ENCODE data around the gene AUTS2.

The AUTS2 gene

GRCh38 chr7:70512761-70513160 is 914.5 kb downstream of the AUTS2 start:
- no peak for DNase-seq (ENCODE audit: low spot score)
- FAIRE-seq, result no peak

DNA sequence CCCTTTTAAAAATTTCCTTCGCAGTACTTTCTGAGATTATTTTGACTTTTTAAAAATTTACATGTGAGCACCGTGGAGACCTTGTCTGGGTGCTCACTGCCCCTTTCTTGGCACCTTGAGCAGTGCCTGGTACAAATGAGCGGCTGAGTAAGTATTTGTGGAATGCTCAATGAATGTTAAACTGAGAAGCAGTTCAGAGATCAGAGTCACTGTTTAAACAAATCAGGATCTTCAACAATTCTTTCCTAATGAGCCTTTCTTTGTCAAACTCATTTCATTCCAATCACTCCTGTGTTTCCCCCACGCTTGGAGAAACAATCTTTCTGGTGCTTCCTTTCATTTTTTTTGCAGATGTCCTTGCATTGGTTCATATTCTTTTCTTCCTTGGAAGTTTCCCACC is 922.3 kb downstream of the AUTS2 start:
- FAIRE-seq, result no peak

GRCh38 chr7:70523249-70523988 is 925.1 kb downstream of the AUTS2 start:
- DNase-seq (ENCODE audit: low spot score), result no peak

More for the DNA sequence above, 922.3 kb downstream of the AUTS2 start:
- DNase-seq (ENCODE audit: low spot score), result peak; percentile 25

GRCh38 chr7:70523989-70524351 is 925.7 kb downstream of the AUTS2 start:
- DNase-seq (ENCODE audit: low spot score) (no peak), FAIRE-seq (no peak)

More at GRCh38 chr7:70523249-70523988, 925.1 kb downstream of the AUTS2 start:
- no peak for FAIRE-seq

DNA sequence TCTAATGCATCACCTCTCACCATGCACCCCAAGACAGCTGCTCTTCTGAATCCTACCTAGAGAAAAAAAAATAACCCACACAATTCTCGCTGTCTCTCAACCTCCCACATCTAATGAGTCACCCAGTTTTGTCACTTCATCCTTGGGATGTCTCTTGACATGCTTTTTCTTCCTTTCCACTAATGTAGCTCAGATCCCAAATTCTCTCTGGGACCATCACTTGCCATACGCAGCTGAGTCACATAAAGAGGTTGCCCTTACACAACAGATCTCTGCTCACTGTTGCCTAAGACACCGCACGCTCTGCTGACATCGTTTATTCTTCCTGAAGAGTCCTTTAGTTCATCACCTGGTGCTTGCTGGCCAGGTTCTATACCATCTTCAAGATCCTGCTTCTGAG is 927.7 kb downstream of the AUTS2 start:
- FAIRE-seq, result no peak
- no peak for DNase-seq (ENCODE audit: low spot score)

- FAIRE-seq (no peak), DNase-seq (ENCODE audit: low spot score) (no peak)
These were observed 929.3 kb downstream of the AUTS2 start for GRCh38 chr7:70527520-70528115.

GRCh38 chr7:70529436-70529835 is 931.2 kb downstream of the AUTS2 start:
- FAIRE-seq (no peak), DNase-seq (ENCODE audit: low spot score) (no peak)

- no peak for FAIRE-seq
- DNase-seq (ENCODE audit: low spot score), result no peak
These were observed 931.8 kb downstream of the AUTS2 start for GRCh38 chr7:70529914-70530585.

DNA sequence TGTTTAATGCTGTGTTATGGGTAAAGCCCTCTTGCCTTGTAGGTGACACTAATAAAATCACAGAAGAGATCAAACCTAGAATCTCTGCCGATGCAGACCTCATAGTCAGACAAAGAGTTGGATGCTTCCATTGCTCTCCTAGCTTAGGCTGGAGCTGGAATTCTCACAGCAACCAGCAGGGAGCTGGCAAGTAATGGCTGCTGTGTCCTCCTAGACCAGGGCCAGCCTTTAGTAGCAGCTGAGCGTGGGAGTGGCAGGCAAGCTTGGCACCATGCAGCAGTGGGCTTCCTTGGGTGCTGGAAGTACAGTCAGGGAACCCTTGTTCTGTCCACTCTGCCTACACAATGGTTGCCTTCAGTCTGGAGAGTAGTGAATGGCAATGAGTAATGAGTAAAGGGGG is 935.3 kb downstream of the AUTS2 start:
- DNase-seq (ENCODE audit: low spot score) (no peak), FAIRE-seq (no peak)

GRCh38 chr7:70539205-70539604 is 940.9 kb downstream of the AUTS2 start:
- FAIRE-seq (no peak), DNase-seq (ENCODE audit: low spot score) (no peak)

DNA sequence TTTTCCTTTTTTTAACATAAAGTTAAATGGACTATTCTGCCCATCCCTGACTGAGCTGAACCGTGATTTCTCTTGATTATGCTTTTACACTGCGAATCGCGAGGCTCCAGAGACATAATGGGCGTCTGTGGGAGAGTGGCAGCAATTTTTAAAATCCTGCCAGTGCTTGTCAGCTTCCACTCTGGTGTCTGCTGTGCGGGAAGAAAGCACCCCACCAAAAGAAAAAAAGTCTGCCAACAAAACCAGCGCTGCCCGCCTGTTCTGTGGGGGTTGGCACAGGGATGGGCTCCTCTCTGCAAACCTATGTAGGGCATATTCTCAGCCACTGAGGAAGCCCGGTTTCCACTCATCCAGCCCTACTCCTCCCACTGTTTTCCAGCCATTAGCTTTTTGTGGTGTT is 941.3 kb downstream of the AUTS2 start:
- DNase-seq (ENCODE audit: low spot score), result no peak

GRCh38 chr7:70540641-70541040 is 942.4 kb downstream of the AUTS2 start:
- no peak for DNase-seq (ENCODE audit: low spot score)
- FAIRE-seq, result no peak

More for the DNA sequence above, 941.3 kb downstream of the AUTS2 start:
- no peak for FAIRE-seq

- no peak for DNase-seq (ENCODE audit: low spot score)
- FAIRE-seq, result no peak
These were observed 944.6 kb downstream of the AUTS2 start for GRCh38 chr7:70542750-70543376.

DNA sequence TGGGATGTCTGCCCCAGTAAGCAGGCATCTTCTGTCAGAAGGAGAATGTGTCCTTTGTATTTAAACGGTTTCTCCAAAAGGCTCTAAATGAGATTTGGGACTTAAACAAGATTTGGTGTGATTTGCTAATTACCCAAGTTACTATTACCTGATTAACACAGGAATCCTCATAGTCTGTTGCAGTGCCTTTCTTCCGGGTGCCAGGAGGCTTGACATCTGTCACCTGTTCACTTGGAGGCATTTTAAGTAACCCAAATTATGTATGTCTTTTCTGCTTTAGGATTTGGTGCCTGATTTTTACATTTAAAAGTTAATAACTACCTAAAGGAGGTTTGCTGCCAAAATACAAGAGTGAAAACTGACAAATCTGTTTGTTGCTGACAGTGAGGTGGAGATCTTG is 945.7 kb downstream of the AUTS2 start:
- FAIRE-seq (no peak), DNase-seq (ENCODE audit: low spot score) (no peak)

DNA sequence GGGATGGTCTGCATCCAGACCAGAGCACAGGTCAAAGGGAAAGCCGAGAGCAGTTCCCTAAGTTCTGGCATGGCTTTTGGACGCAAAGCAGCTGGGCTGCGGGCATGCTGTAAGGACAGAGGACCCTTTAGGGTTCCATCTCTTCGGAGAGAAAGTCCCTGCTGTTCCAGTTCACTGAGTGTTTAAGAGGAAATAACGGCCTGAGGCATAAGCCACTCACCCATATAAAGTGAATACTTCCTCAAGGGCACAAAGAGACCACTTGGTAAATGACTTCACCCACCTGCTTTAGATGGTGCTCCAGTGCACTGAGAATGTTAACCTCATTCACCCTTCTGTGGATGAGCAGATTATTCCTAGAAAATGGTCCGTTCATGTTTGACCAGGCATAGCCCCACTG is 946.9 kb downstream of the AUTS2 start:
- FAIRE-seq (no peak), DNase-seq (ENCODE audit: low spot score) (no peak)

DNA sequence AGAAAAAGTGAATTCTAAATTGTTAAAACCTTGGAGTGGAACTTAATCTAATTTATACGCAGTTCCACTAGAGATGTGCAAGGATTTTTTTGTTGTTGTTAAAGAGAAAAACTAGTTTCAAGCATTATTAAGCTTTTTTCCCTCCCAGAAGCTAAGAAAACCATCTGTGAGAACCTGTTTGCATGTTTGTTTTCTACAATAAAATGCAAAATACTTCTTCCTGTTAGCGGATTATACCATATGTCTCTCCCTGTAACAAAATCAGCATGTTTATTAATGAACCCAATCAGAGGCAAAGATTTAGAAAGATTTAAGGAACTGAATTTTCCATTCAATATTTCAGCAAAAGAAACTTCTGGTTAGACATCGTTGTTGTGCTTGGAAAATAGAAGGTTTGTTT is 953.9 kb downstream of the AUTS2 start:
- DNase-seq (ENCODE audit: low spot score) (no peak), FAIRE-seq (no peak)

DNA sequence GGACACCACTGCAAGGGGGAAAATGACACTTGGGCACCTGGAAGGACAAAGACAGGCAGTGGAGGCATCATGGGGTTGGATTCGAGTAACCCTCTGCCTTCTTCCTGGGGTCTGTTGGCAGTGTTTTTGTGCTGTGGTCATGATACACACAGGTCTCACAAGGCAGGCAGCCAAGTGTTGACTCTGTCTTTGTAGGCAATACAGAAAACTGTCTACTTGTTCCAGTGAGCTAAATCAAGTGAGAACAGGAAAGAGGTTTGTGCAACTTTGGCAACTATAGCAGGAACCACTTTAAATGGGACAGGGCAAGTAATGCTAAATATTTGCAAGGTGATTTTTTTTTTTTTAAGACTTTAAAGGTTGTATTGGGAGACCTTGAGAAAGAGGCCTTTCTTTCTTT is 955.1 kb downstream of the AUTS2 start:
- FAIRE-seq (no peak), DNase-seq (ENCODE audit: low spot score) (no peak)

DNA sequence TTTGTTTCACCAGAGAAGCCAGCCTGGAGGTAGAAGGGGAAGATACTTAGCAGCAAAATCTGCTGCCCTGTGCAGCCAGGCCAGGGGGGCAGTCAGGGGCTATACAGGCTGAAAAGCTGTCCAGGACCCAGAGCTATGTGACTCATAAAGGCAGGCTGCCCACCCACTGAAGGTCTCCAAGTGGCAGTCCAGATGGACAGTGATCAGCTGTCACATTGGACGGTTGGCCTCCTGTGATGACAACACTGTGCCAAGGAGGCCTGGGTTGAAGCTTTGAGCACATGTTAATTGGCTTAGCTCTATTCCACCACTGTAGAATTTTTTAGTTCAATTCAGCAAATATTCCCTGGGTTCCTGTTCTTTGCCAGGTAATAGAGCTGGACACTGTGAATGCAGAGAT is 956.4 kb downstream of the AUTS2 start:
- FAIRE-seq (no peak), DNase-seq (ENCODE audit: low spot score) (no peak)

DNA sequence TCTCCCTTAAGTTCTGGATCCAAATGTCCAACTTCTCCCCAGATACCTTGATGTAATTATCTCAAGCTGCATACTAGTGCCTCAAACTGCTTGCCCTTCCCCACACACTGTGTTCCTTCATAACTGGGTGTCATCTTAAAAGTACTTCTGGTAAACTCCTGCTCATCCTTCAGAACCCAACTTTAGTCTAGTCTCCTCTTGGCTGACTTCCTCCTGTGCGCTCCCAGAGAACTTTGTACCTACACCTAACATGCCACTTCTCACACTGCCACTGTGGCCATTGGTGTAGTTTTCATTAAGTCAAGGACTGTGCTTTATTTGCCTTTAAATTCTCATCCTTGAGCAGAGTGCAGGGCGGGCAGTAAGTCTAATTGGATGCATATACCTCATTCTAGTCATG is 958.5 kb downstream of the AUTS2 start:
- no peak for FAIRE-seq
- DNase-seq (ENCODE audit: low spot score), result no peak

GRCh38 chr7:70557338-70557737 is 959.1 kb downstream of the AUTS2 start:
- FAIRE-seq, result no peak
- DNase-seq (ENCODE audit: low spot score), result no peak

GRCh38 chr7:70559815-70560214 is 961.5 kb downstream of the AUTS2 start:
- no peak for FAIRE-seq
- no peak for DNase-seq (ENCODE audit: low spot score)

DNA sequence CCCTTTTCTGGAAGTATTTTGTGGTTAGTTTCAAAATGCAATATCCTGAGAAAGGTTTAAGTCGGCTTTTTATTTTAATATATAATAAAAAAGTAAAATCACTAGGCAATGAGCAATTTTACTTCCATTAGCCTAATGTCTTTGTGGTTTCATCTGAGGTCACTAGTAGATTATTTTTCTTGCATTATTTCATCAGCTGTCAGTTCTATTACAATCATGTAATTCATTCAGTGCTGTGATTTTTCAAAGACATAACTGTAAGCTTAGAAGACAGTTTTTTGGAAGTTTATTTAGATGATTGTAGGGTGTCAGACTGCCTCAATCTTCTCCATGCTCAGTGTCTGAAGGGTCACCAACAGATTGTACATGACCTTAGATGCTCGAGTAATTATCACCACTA is 965.7 kb downstream of the AUTS2 start:
- DNase-seq (ENCODE audit: low spot score) (no peak), FAIRE-seq (no peak)
